Upper lobe of left lung (tissue), 6 donors: Measurements from ENCODE around the gene CADM1. TPM values are rescaled to one million over a fixed set of nuclear protein-coding genes. Genes with fewer than 3 reads are reported as not detected.

ENCODE experiments used
- ATAC-seq, 2 donors: fragments of 200-7000 bp; cut with Tn5 transposase; one replicate each; pipeline ENCODE4 v1.9.1; 2022; ENCODE audit warnings: mild to moderate bottlenecking in 2 of 2, moderate library complexity in 2 of 2; ENCODE audit not compliant: low FRiP score in 2 of 2
- DNase-seq, 2 donors: peaks; one replicate each; pipeline ENCODE4 v3.0.0-alpha.2; 2019 to 2020
- H3K27ac ChIP-seq, 4 donors: fragments of 200-600 bp; sonication (generic); one replicate each; pipeline ENCODE4 v1.5.1; 2016 to 2019
- H3K27me3 ChIP-seq, 4 donors: fragments of 200-600 bp; sonication (generic); one replicate each; pipeline ENCODE4 v1.5.1; 2017 to 2019
- H3K36me3 ChIP-seq, 4 donors: fragments of 200-600 bp; sonication (generic); one replicate each; pipeline ENCODE4 v1.5.1; 2016 to 2019
- H3K4me1 ChIP-seq, 4 donors: fragments of 200-600 bp; sonication (generic); one replicate each; pipeline ENCODE4 v1.5.1; 2018 to 2019
- H3K4me3 ChIP-seq, 4 donors: fragments of 200-600 bp; sonication (generic); one replicate each; pipeline ENCODE4 v1.5.1; 2017 to 2019; ENCODE audit warnings: mild to moderate bottlenecking in 2 of 4, moderate library complexity in 1 of 4
- H3K9me3 ChIP-seq, 4 donors: fragments of 200-600 bp; sonication (generic); one replicate each; pipeline ENCODE4 v1.5.1; 2018 to 2019
- CTCF ChIP-seq, 6 experiments: fragments of 450-650 bp in 4 of 6; fragments of 200-600 bp in 2 of 6; sonication (generic) in 2 of 6; IDR thresholded peaks; one replicate each; pipeline ENCODE4 v1.5.1; 2016 to 2019; ENCODE audit warnings: antibody characterized with exemption in 6 of 6
- EP300 ChIP-seq, 4 donors: sonication (generic); formaldehyde crosslinking; IDR thresholded peaks; one replicate each; pipeline ENCODE4 v1.5.1; 2017; ENCODE audit warnings: antibody characterized with exemption in 4 of 4, control low read depth in 2 of 4
- POLR2A ChIP-seq, 4 donors: fragments of 450-650 bp; IDR thresholded peaks; one replicate each; pipeline ENCODE4 v1.5.1; 2016 to 2017; ENCODE audit warnings: antibody characterized with exemption in 4 of 4, mild to moderate bottlenecking in 2 of 4
- POLR2AphosphoS5 ChIP-seq, 2 donors: sonication (generic); formaldehyde crosslinking; IDR thresholded peaks; one replicate each; pipeline ENCODE4 v1.5.1; 2017; ENCODE audit warnings: antibody characterized with exemption in 2 of 2
- WGBS, 2 donors: methylation state at CpG; one replicate each; pipeline ENCODE4 v1.1.5; 2017 to 2018; 5-methylcytosine and 5-hydroxymethylcytosine counted together
- total RNA-seq, 6 donors: library from RNA; depleted of rRNA in 4 of 6; stranded (reverse); fragments of >200 nt in 4 of 6; gene quantifications; one replicate each; pipeline versions ENCODE4 v1.1.0 to v1.2.1, GENCODE V29; 2016 to 2021
- donor health status: DM: no; HTN: no; CAD: no; lungs with moderate emphysema.
- donor health status: DM: no; HTN: yes; CAD: no; lungs with severe emphysema.

CADM1 gene
- total RNA-seq, 6 donors from 2014 or later, result 69.9 to 212 (median 125) TPM

- 66 to 81% methylated on average over 7 of the region's 7 CpGs for WGBS, 2 donors
- no peaks in the 10 kb centered on the region for H3K36me3 ChIP-seq
- ATAC-seq, result no peak
- no peak overlapping the region for H3K4me3 ChIP-seq
- no peak overlapping the region for H3K27ac ChIP-seq
- TF ChIP-seq POLR2AphosphoS5 (IDR thresholded peaks at IDR 0.05) (no peak), POLR2A (IDR thresholded peaks at IDR 0.05) (no peak), CTCF (IDR thresholded peaks at IDR 0.05) (no peak), EP300 (IDR thresholded peaks at IDR 0.05) (no peak)
- H3K27me3 ChIP-seq, result no peaks in the 10 kb centered on the region
- no peaks in the 10 kb centered on the region for H3K9me3 ChIP-seq
- DNase-seq, result no peak
- H3K4me1 ChIP-seq, result peaks cover 0 to 10% (median 3%) of the 10 kb centered on the region in 4 donors
Observed at GRCh38 chr11:115437902-115438575, 66.2 kb downstream of the CADM1 start.

- Histone ChIP-seq H3K4me1 (no peaks in the 10 kb centered on the region), H3K4me3 (no peak overlapping the region), H3K36me3 (no peaks in the 10 kb centered on the region), H3K9me3 (no peaks in the 10 kb centered on the region), H3K27ac (no peak overlapping the region), H3K27me3 (no peaks in the 10 kb centered on the region)
- no peak for DNase-seq
- ATAC-seq, result no peak
- 97% methylated on average over 1 of the region's 1 CpG for WGBS, 2 donors
- TF ChIP-seq POLR2AphosphoS5 (IDR thresholded peaks at IDR 0.05) (no peak), POLR2A (IDR thresholded peaks at IDR 0.05) (no peak), EP300 (IDR thresholded peaks at IDR 0.05) (no peak), CTCF (IDR thresholded peaks at IDR 0.05) (no peak)
Observed at GRCh38 chr11:115430345-115430744, 73.9 kb downstream of the CADM1 start.

GRCh38 chr11:115428306-115428705 lies 75.9 kb downstream of the CADM1 start:
- DNase-seq, result no peak
- Histone ChIP-seq H3K4me3 (no peak overlapping the region), H3K27ac (no peak overlapping the region), H3K27me3 (no peaks in the 10 kb centered on the region), H3K4me1 (no peaks in the 10 kb centered on the region), H3K36me3 (no peaks in the 10 kb centered on the region), H3K9me3 (no peaks in the 10 kb centered on the region)
- no peak for ATAC-seq
- TF ChIP-seq EP300 (IDR thresholded peaks at IDR 0.05) (no peak), CTCF (IDR thresholded peaks at IDR 0.05) (no peak), POLR2A (IDR thresholded peaks at IDR 0.05) (no peak), POLR2AphosphoS5 (IDR thresholded peaks at IDR 0.05) (no peak)

GRCh38 chr11:115425816-115426215 lies 78.4 kb downstream of the CADM1 start:
- Histone ChIP-seq H3K4me3 (no peak overlapping the region), H3K27me3 (no peaks in the 10 kb centered on the region), H3K36me3 (no peaks in the 10 kb centered on the region), H3K9me3 (no peaks in the 10 kb centered on the region), H3K27ac (no peak overlapping the region), H3K4me1 (peaks cover 0 to 2% (median 0%) of the 10 kb centered on the region in 4 donors)
- TF ChIP-seq POLR2AphosphoS5 (IDR thresholded peaks at IDR 0.05), result no peak
- TF ChIP-seq EP300 (IDR thresholded peaks at IDR 0.05), result no peak
- TF ChIP-seq CTCF (IDR thresholded peaks at IDR 0.05), result no peak
- no peak for TF ChIP-seq POLR2A (IDR thresholded peaks at IDR 0.05)
- DNase-seq, result no peak
- no peak for ATAC-seq
- WGBS, 2 donors, result 86 to 91% methylated on average over 7 of the region's 7 CpGs

- Histone ChIP-seq H3K27ac (no peak overlapping the region), H3K36me3 (no peaks in the 10 kb centered on the region), H3K27me3 (no peaks in the 10 kb centered on the region), H3K4me1 (peaks cover 0 to 2% (median 0%) of the 10 kb centered on the region in 4 donors), H3K4me3 (no peak overlapping the region), H3K9me3 (no peaks in the 10 kb centered on the region)
- no peak for TF ChIP-seq POLR2A (IDR thresholded peaks at IDR 0.05)
- TF ChIP-seq CTCF (IDR thresholded peaks at IDR 0.05), result no peak
- TF ChIP-seq POLR2AphosphoS5 (IDR thresholded peaks at IDR 0.05), result no peak
- TF ChIP-seq EP300 (IDR thresholded peaks at IDR 0.05), result no peak
- 77 to 88% methylated on average over 5 of the region's 5 CpGs for WGBS, 2 donors
- ATAC-seq, result no peak
- DNase-seq, result no peak
Observed at GRCh38 chr11:115425250-115425649, 79.0 kb downstream of the CADM1 start.
